OCI-LY1 (cell line): ENCODE data around the gene ACTR3.

Source experiments
- H2AFZ ChIP-seq: fragments of 200-600 bp; sonication (generic), shearing (Covaris generic); 2 replicates; pipeline ENCODE4 v1.6.0; 2014; ENCODE audit warnings: antibody characterized with exemption, mild to moderate bottlenecking, low read length
- H3F3A ChIP-seq: fragments of 200-600 bp; sonication (generic), shearing (Covaris generic); 2 replicates; pipeline ENCODE4 v1.6.0; 2014; ENCODE audit warnings: mild to moderate bottlenecking, antibody characterized with exemption, low read length, moderate library complexity; ENCODE audit not compliant: insufficient read depth
- H3K27ac ChIP-seq: fragments of 200-600 bp; sonication (generic); 2 replicates; pipeline ENCODE4 v1.5.1; 2014; ENCODE audit warnings: low read length, mixed run types, mild to moderate bottlenecking, low read depth; ENCODE audit not compliant: poor library complexity, severe bottlenecking
- H3K27me3 ChIP-seq: fragments of 200-600 bp; sonication (generic); 2 replicates; pipeline ENCODE4 v1.6.0; 2014; ENCODE audit warnings: antibody characterized with exemption, mild to moderate bottlenecking, low read length, moderate library complexity; ENCODE audit not compliant: insufficient read depth
- H3K36me3 ChIP-seq: fragments of 200-600 bp; sonication (generic); 2 replicates; pipeline ENCODE4 v1.6.1; 2014; ENCODE audit warnings: mild to moderate bottlenecking, antibody characterized with exemption, low read length, moderate library complexity, mixed read lengths; ENCODE audit not compliant: insufficient read depth
- H3K4me1 ChIP-seq: fragments of 200-600 bp; sonication (generic); 2 replicates; pipeline ENCODE4 v1.5.1; 2014; ENCODE audit warnings: mild to moderate bottlenecking, low read length, moderate library complexity; ENCODE audit not compliant: insufficient read depth, severe bottlenecking
- H3K4me2 ChIP-seq: fragments of 200-600 bp; sonication (generic), shearing (Covaris generic); 2 replicates; pipeline ENCODE4 v1.6.1; 2014; ENCODE audit warnings: low read length
- H3K4me3 ChIP-seq: fragments of 200-600 bp; sonication (generic); 2 replicates; pipeline ENCODE4 v1.5.1; 2014; ENCODE audit warnings: low read length, low read depth, mild to moderate bottlenecking, mixed read lengths; ENCODE audit not compliant: poor library complexity, severe bottlenecking
- H3K79me2 ChIP-seq: fragments of 200-600 bp; shearing (Covaris generic); 2 replicates; pipeline ENCODE4 v1.6.1; 2016; ENCODE audit warnings: mixed run types, low read length, mixed read lengths; ENCODE audit not compliant: insufficient read depth
- H3K9ac ChIP-seq: fragments of 200-600 bp; sonication (generic), shearing (Covaris generic); 2 replicates; pipeline ENCODE4 v1.6.1; 2014; ENCODE audit warnings: mild to moderate bottlenecking, low read length, mixed read lengths
- H3K9me2 ChIP-seq: fragments of 200-600 bp; sonication (generic), shearing (Covaris generic); 2 replicates; pipeline ENCODE4 v1.6.1; 2014; ENCODE audit warnings: low read depth, mild to moderate bottlenecking, low read length, mixed read lengths
- H3K9me3 ChIP-seq: fragments of 200-600 bp; shearing (Covaris generic); 2 replicates; pipeline ENCODE4 v1.6.1; 2014; ENCODE audit warnings: low read length, mixed read lengths
- H4K20me1 ChIP-seq: fragments of 200-600 bp; sonication (generic), shearing (Covaris generic); 2 replicates; pipeline ENCODE4 v1.6.0; 2016; ENCODE audit warnings: mild to moderate bottlenecking, low read length; ENCODE audit not compliant: insufficient read depth
- EZH2 ChIP-seq: fragments of 200-600 bp; sonication (generic), shearing (Covaris generic); IDR thresholded peaks from 2 replicates; pipeline ENCODE4 v1.8.0; 2017; ENCODE audit warnings: borderline replicate concordance, mixed run types, mild to moderate bottlenecking, antibody characterized with exemption, low read length, moderate library complexity, mixed read lengths
- TF ChIP-seq, protein P1 (sequence below): fragments of 200-600 bp; sonication (generic), shearing (Covaris generic); IDR thresholded peaks from 2 replicates; pipeline ENCODE4 v1.5.1; 2017; ENCODE audit warnings: mild to moderate bottlenecking, antibody characterized with exemption, low read length, moderate library complexity, mixed read lengths

ACTR3 gene

GRCh38 chr2:113974727-113975126 is 84.8 kb downstream of the ACTR3 start:
- no peak overlapping the region for H3K27ac ChIP-seq
- no peaks in the 10 kb centered on the region; the same call in 1 of the 2 replicates for H3F3A ChIP-seq
- no peak overlapping the region for H3K4me2 ChIP-seq
- no peaks in the 10 kb centered on the region; the same call in 1 of the 2 replicates for H3K9me3 ChIP-seq
- H2AFZ ChIP-seq = no peak overlapping the region
- peaks cover 12% of the 10 kb centered on the region; the same call in 1 of the 2 replicates for H3K36me3 ChIP-seq
- no peak overlapping the region for H3K4me3 ChIP-seq
- H3K9me2 ChIP-seq = no peaks in the 10 kb centered on the region
- H3K79me2 ChIP-seq = no peaks in the 10 kb centered on the region
- H3K4me1 ChIP-seq = peaks cover 18% of the 10 kb centered on the region
- H3K27me3 ChIP-seq = no peaks in the 10 kb centered on the region
- no peak for TF ChIP-seq EZH2
- TF ChIP-seq, protein P1, sequence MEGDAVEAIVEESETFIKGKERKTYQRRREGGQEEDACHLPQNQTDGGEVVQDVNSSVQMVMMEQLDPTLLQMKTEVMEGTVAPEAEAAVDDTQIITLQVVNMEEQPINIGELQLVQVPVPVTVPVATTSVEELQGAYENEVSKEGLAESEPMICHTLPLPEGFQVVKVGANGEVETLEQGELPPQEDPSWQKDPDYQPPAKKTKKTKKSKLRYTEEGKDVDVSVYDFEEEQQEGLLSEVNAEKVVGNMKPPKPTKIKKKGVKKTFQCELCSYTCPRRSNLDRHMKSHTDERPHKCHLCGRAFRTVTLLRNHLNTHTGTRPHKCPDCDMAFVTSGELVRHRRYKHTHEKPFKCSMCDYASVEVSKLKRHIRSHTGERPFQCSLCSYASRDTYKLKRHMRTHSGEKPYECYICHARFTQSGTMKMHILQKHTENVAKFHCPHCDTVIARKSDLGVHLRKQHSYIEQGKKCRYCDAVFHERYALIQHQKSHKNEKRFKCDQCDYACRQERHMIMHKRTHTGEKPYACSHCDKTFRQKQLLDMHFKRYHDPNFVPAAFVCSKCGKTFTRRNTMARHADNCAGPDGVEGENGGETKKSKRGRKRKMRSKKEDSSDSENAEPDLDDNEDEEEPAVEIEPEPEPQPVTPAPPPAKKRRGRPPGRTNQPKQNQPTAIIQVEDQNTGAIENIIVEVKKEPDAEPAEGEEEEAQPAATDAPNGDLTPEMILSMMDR = no peak
- no peaks in the 10 kb centered on the region for H4K20me1 ChIP-seq
- H3K9ac ChIP-seq = no peak overlapping the region

DNA sequence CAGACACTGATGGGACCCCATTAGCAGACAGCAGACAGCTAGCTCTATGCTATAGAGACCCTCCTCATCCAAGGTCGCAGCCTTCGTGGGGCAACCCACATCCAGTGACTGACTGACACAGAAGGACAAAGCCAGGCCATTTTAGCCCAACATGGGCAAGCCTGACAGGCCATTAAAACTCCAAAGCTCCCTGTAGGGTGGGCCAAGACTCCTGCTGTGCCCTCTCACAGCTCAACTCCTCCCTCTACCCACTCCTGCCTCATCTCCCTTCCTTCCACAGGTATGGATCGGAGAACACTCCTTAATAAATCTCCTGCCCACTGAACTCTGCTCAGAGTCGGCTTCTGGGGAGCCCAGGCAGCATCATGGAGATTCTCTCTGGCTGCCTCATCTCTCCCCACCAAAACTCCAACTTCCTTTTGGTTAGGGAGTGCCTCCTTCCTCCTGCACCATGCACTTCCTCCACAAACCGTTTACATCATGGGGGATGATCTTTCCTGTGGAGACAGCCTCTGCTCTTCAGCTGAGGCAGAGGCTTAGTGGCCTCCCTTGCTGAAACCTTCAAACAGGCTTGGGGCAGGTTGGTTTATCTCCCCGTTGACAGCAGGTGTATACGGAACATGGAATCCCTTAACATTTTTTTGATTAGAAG is 86.5 kb downstream of the ACTR3 start:
- Histone ChIP-seq H3K27ac (no peak overlapping the region), H3K4me2 (no peak overlapping the region), H3K9me2 (no peaks in the 10 kb centered on the region)

GRCh38 chr2:113977060-113977659 is 87.3 kb downstream of the ACTR3 start:
- H3K79me2 ChIP-seq = no peaks in the 10 kb centered on the region
- no peak for TF ChIP-seq EZH2
- TF ChIP-seq, protein P1 = no peak
- H3K4me1 ChIP-seq = peaks cover 18% of the 10 kb centered on the region
- peaks cover 4% of the 10 kb centered on the region; the same call in 1 of the 2 replicates for H3K9me3 ChIP-seq
- no peaks in the 10 kb centered on the region; the same call in 1 of the 2 replicates for H3F3A ChIP-seq
- no peaks in the 10 kb centered on the region for H3K9me2 ChIP-seq
- H3K27me3 ChIP-seq = no peaks in the 10 kb centered on the region
- H3K27ac ChIP-seq = no peak overlapping the region
- no peak overlapping the region for H3K9ac ChIP-seq
- no peak overlapping the region for H3K4me3 ChIP-seq
- H4K20me1 ChIP-seq = no peaks in the 10 kb centered on the region
- no peak overlapping the region; the same call in 1 of the 2 replicates for H3K4me2 ChIP-seq
- H3K36me3 ChIP-seq = peaks cover 12% of the 10 kb centered on the region; the same call in 1 of the 2 replicates
- no peak overlapping the region for H2AFZ ChIP-seq

More for the DNA sequence above, 86.5 kb downstream of the ACTR3 start:
- no peaks in the 10 kb centered on the region for H3K27me3 ChIP-seq
- no peaks in the 10 kb centered on the region for H4K20me1 ChIP-seq
- no peak overlapping the region for H3K9ac ChIP-seq
- H2AFZ ChIP-seq = no peak overlapping the region
- peaks cover 18% of the 10 kb centered on the region for H3K4me1 ChIP-seq
- peaks cover 12% of the 10 kb centered on the region; the same call in 1 of the 2 replicates for H3K36me3 ChIP-seq
- peaks cover 4% of the 10 kb centered on the region; the same call in 1 of the 2 replicates for H3K9me3 ChIP-seq
- no peak overlapping the region for H3K4me3 ChIP-seq
- no peaks in the 10 kb centered on the region; the same call in 1 of the 2 replicates for H3F3A ChIP-seq
- no peaks in the 10 kb centered on the region for H3K79me2 ChIP-seq
- TF ChIP-seq, protein P1 = no peak
- TF ChIP-seq EZH2 = no peak
